Measurements from ENCODE around the gene ATP13A2.
"Not testable (repeated sequence)": the region's sequence is repeated elsewhere in the genome, so short reads cannot be mapped to it uniquely, and the experiment has no call there.

ATP13A2 gene

GRCh38 chr1:16954579-16954978, 57.1 kb downstream of the ATP13A2 start:
- no peak for TF ChIP-seq CTCF (IDR thresholded peaks at IDR 0.05; ENCODE audit: low read depth, low read length, missing control alignments)
- H3K4me3 ChIP-seq (ENCODE audit: low read depth, low read length): no peak overlapping the region
- in situ Hi-C loops (cut with HindIII; ENCODE audit: low sequenced_read_pairs): no loop called here
- DNase-seq (ENCODE audit: low read depth): no peak

- in situ Hi-C loops (cut with HindIII; ENCODE audit: low sequenced_read_pairs); DNase-seq (ENCODE audit: low read depth); H3K4me3 ChIP-seq (ENCODE audit: low read depth, low read length): not testable (repeated sequence)
Observed at GRCh38 chr1:16952376-16952775, 59.4 kb downstream of the ATP13A2 start.

GRCh38 chr1:16949026-16949425, 62.7 kb downstream of the ATP13A2 start:
- peak; percentile 43 for DNase-seq (ENCODE audit: low read depth)
- H3K4me3 ChIP-seq (ENCODE audit: low read depth, low read length); in situ Hi-C loops (cut with HindIII; ENCODE audit: low sequenced_read_pairs): not testable (repeated sequence)

- in situ Hi-C loops (cut with HindIII; ENCODE audit: low sequenced_read_pairs); H3K4me3 ChIP-seq (ENCODE audit: low read depth, low read length): not testable (repeated sequence)
- peak; percentile 38 for DNase-seq (ENCODE audit: low read depth)
Observed at GRCh38 chr1:16948282-16948891, 63.3 kb downstream of the ATP13A2 start.

GRCh38 chr1:16946646-16947045, 65.1 kb downstream of the ATP13A2 start:
- no peak overlapping the region for H3K4me3 ChIP-seq (ENCODE audit: low read depth, low read length)
- TF ChIP-seq CTCF (IDR thresholded peaks at IDR 0.05; ENCODE audit: low read depth, low read length, missing control alignments): no peak
- DNase-seq (ENCODE audit: low read depth): no peak
- in situ Hi-C loops (cut with HindIII; ENCODE audit: low sequenced_read_pairs): no loop called here

- H3K4me3 ChIP-seq (ENCODE audit: low read depth, low read length); DNase-seq (ENCODE audit: low read depth); in situ Hi-C loops (cut with HindIII; ENCODE audit: low sequenced_read_pairs): not testable (repeated sequence)
Observed at GRCh38 chr1:16946185-16946584, 65.5 kb downstream of the ATP13A2 start.

GRCh38 chr1:16945512-16945911, 66.2 kb downstream of the ATP13A2 start:
- DNase-seq (ENCODE audit: low read depth); in situ Hi-C loops (cut with HindIII; ENCODE audit: low sequenced_read_pairs); H3K4me3 ChIP-seq (ENCODE audit: low read depth, low read length): not testable (repeated sequence)

- no peak for TF ChIP-seq CTCF (IDR thresholded peaks at IDR 0.05; ENCODE audit: low read depth, low read length, missing control alignments)
- in situ Hi-C loops (cut with HindIII; ENCODE audit: low sequenced_read_pairs): no loop called here
- DNase-seq (ENCODE audit: low read depth): no peak
- no peak overlapping the region for H3K4me3 ChIP-seq (ENCODE audit: low read depth, low read length)
Observed at GRCh38 chr1:16944038-16944437, 67.7 kb downstream of the ATP13A2 start.

- in situ Hi-C loops (cut with HindIII; ENCODE audit: low sequenced_read_pairs); DNase-seq (ENCODE audit: low read depth); H3K4me3 ChIP-seq (ENCODE audit: low read depth, low read length): not testable (repeated sequence)
Observed at GRCh38 chr1:16939386-16940180, 72.1 kb downstream of the ATP13A2 start.

Data from astrocyte of the cerebellum (primary cell).